Right lobe of liver (tissue), 4 donors: ENCODE measurements around the gene PDE6D.

Experiments
- POLR2A ChIP-seq: fragments of 450-650 bp; IDR thresholded peaks from one replicate; pipeline ENCODE4 v1.6.1; 2017; ENCODE audit warnings: antibody characterized with exemption, mild to moderate bottlenecking
- TF ChIP-seq, protein P1 (sequence below), 4 donors: fragments of 200-600 bp in 3 of 4; fragments of 450-650 bp in 1 of 4; IDR thresholded peaks; one replicate each; pipeline versions ENCODE4 v1.5.1 to v1.8.0; 2016 to 2022; ENCODE audit warnings: antibody characterized with exemption in 4 of 4, mild to moderate bottlenecking in 2 of 4
- donor health status: DM: no; HTN: no; CAD: no.
- donor health status: DM: no; HTN: no; CAD: no.
- donor health status: DM: no; HTN: yes; CAD: no.

DNA sequence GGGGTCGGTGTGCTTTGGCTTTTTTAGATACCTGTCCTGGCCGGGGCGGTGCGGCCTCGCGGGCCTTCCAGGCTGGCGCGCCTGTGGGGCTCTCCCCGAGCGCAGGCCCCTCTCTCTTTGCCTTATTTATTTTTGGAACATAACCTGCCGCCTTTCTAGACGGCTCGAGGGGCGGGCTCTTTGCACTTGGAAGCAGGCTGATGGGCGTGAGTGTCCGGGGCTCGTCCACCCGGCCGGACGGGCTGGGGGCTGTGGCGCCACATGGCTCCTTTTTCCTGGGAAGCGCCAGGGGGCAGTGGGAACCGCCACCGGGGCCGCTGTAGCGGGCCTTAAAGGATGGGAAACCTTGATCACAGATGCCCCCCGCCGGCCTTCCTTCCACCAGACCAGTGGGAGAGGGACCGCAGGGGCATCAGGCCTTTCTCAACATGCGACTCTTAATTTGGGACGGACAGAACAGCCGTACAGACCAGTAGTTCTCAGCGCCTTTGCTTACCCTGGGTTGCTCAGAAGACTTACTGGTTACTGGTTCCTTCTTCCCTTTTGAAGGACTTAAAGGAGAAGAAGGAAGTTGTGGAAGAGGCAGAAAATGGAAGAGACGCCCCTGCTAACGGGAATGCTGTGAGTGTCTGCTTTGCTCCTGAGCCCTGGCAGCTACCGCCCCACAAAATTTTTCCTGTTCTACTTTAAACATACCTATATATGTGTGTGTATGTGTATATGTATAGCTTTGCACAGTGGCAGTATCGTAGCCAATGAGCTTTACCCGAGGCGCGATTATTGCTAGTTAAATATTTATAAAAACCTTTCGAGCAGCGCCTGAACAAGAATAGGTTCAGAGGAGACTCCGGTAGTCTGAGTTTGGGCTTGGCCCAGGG lies 70.0 kb downstream of the PDE6D start:
- TF ChIP-seq, protein P1, sequence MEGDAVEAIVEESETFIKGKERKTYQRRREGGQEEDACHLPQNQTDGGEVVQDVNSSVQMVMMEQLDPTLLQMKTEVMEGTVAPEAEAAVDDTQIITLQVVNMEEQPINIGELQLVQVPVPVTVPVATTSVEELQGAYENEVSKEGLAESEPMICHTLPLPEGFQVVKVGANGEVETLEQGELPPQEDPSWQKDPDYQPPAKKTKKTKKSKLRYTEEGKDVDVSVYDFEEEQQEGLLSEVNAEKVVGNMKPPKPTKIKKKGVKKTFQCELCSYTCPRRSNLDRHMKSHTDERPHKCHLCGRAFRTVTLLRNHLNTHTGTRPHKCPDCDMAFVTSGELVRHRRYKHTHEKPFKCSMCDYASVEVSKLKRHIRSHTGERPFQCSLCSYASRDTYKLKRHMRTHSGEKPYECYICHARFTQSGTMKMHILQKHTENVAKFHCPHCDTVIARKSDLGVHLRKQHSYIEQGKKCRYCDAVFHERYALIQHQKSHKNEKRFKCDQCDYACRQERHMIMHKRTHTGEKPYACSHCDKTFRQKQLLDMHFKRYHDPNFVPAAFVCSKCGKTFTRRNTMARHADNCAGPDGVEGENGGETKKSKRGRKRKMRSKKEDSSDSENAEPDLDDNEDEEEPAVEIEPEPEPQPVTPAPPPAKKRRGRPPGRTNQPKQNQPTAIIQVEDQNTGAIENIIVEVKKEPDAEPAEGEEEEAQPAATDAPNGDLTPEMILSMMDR (IDR thresholded peaks at IDR 0.05): peak in 2 of 4 donors; percentile 3 to 4
- no peak for TF ChIP-seq POLR2A
